Activated CD4-positive, alpha-beta T cell treated with anti-CD3 and anti-CD28 coated beads, Interleukin-2, amount 10 ng/mL, durations not matched to agents 24 days and 14 days (primary cell): ENCODE measurements around the gene RNF25. TPM values are rescaled to one million over a fixed set of nuclear protein-coding genes. Genes with fewer than 3 reads are reported as not detected.

Experiments
- DNase-seq: peaks from one replicate; pipeline ENCODE4 v3.0.0; 2022
- H3K27ac Mint-ChIP-seq: one replicate; pipeline ENCODE4 v1.8.0; 2022; ENCODE audit warnings: mild to moderate bottlenecking, mixed read lengths
- H3K27me3 Mint-ChIP-seq: one replicate; pipeline ENCODE4 v1.8.0; 2022; ENCODE audit warnings: mixed read lengths
- H3K36me3 Mint-ChIP-seq: one replicate; pipeline ENCODE4 v1.8.0; 2022; ENCODE audit warnings: low read depth, mild to moderate bottlenecking, mixed read lengths
- H3K4me1 Mint-ChIP-seq: one replicate; pipeline ENCODE4 v1.8.0; 2021; ENCODE audit warnings: mixed read lengths
- H3K4me3 Mint-ChIP-seq: one replicate; pipeline ENCODE4 v1.8.0; 2022; ENCODE audit warnings: mild to moderate bottlenecking, moderate library complexity, mixed read lengths
- H3K9me3 Mint-ChIP-seq: one replicate; pipeline ENCODE4 v1.8.0; 2021; ENCODE audit warnings: mixed read lengths
- intact Hi-C: fragments of 100-400 bp; cut with micrococcal nuclease; formaldehyde crosslinking; loops from one replicate; pipeline ENCODE4 v1.15.1; 2023
- total RNA-seq: library from RNA; stranded (reverse); gene quantifications from 2 replicates; pipeline ENCODE4 v1.2.3, GENCODE V29; 2022

The RNF25 gene
- total RNA-seq, 1 donor from 2014 or later, result 28.8 TPM

DNA sequence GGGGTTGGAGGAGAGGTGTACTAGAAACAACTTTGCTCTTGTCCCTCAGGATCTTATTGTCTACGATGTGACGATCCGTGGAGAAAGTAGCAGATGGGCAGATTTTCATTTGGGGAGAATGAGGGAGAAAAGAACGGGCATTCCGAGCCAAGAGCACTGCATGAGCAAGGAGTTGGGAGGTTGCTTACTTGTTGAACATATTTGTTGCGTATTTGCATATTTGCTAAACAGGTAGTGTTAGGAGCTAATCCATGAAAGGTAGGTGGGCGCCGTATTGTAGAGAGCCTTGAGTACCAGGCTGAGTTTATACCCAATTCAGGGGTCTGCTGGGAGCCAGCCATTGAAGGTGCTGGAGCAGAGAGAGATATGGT lies 11.8 kb downstream of the RNF25 start:
- no peaks in the 10 kb centered on the region for H3K9me3 Mint-ChIP-seq
- peak overlapping the region; percentile 95 for H3K27ac Mint-ChIP-seq
- intact Hi-C loops, result loop anchor here (1.0 to 5.0 kb wide), 9 partner anchors 11 to 727 kb away; partner anchors contain the start of genes CNOT9, DNPEP, NHEJ1 and TTLL4
- DNase-seq, result no peak
- H3K4me3 Mint-ChIP-seq, result peak overlapping the region; percentile 98
- H3K4me1 Mint-ChIP-seq, result peaks cover 31% of the 10 kb centered on the region
- H3K36me3 Mint-ChIP-seq, result peaks cover 55% of the 10 kb centered on the region
- H3K27me3 Mint-ChIP-seq, result no peaks in the 10 kb centered on the region

DNA sequence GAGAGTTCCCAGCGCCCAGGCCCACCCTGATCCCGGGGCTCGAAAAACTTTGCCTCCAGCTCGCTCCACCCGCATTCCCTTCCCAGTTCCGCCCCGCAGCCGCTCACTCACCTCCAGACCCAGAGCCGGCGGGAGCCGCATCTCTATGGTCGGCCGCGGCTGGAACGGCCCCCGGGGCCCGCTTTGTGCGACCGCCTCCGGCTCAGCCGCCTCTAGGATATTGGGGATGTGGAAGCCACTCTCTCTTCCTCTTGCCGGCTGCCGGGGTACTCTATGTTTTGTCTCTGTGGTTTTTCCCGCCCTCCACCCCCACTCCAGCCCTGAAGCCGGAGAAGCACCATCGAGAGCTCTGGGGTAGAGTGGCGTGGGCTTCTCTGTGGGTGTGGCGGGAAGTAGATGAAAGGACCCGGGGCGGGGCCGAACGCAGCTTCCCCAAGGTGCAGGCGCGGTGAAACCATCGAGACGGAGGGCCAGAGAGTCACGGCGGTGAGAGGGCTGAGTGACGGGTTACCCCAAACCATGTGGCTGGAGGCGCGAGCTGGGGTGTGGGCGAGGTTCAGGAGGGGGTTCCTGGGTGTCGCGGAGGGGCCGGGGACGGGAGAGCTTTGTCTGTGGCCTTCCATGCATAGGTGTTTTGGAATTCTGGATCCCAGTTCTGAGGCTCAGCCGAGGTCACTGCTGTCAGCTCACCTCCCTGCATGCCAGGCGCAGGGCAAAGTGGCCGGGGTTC lies 12.4 kb downstream of the RNF25 start, which contains the start of the genes BCS1L and ZNF142:
BCS1L (plus strand) TSS at position 426 of the 730 bp plus-strand sequence. CDS start 1,305 bp downstream, outside the sequence.
ZNF142 (minus strand) TSS at position 366 of the 730 bp plus-strand sequence. CDS start 3,194 bp downstream, outside the sequence.
- DNase-seq, result peak; percentile 98
- H3K9me3 Mint-ChIP-seq, result no peaks in the 10 kb centered on the region
- intact Hi-C loops, result loop anchor here (1.0 to 5.0 kb wide), 9 partner anchors 12 to 728 kb away; partner anchors contain the start of genes CNOT9, DNPEP, NHEJ1 and TTLL4
- no peaks in the 10 kb centered on the region for H3K27me3 Mint-ChIP-seq
- peak within 1 kb of the TSS; percentile 95 for H3K27ac Mint-ChIP-seq
- H3K4me1 Mint-ChIP-seq, result peaks cover 31% of the 10 kb centered on the region
- peaks cover 55% of the 10 kb centered on the region for H3K36me3 Mint-ChIP-seq
- H3K4me3 Mint-ChIP-seq, result peak within 1 kb of the TSS; percentile 98

DNA sequence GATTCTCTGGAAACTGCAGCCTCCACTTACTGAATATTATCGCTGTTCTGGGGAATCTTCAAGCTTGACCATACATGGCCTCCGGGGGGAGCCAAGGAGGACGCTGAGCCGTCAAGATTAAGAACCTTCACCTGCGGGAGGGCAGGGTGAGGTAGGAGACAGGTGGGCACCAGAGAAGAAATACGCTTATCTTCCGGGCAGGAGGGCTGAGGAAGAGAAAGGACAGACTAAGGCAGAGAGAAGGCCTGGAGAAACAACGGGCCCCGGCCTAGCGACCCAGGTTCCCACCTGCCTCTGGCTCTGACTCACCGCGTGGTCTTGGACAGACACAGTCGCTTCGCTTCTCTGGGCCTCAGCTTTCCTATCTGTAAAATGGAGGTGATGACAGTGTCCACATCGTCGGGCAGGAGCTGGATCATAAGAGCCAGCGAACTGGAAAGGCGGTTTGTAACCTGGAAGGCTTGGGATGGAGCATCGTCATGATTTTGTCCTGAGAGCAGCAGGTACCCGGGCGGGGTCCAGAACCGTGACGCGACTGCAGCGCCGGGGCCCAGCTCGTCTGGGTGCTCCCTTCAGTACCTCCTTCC lies 13.0 kb downstream of the RNF25 start:
- H3K36me3 Mint-ChIP-seq, result peaks cover 54% of the 10 kb centered on the region
- H3K9me3 Mint-ChIP-seq, result no peaks in the 10 kb centered on the region
- intact Hi-C loops, result loop anchor here (1.0 to 5.0 kb wide), 9 partner anchors 13 to 729 kb away; partner anchors contain the start of genes CNOT9, DNPEP, NHEJ1 and TTLL4
- no peaks in the 10 kb centered on the region for H3K27me3 Mint-ChIP-seq
- peak; percentile 82 for DNase-seq
- peaks cover 31% of the 10 kb centered on the region for H3K4me1 Mint-ChIP-seq
- H3K27ac Mint-ChIP-seq, result peak overlapping the region; percentile 95
- peak overlapping the region; percentile 98 for H3K4me3 Mint-ChIP-seq

- H3K27ac Mint-ChIP-seq, result no peak overlapping the region
- intact Hi-C loops, result loop anchor here (5.0 kb wide), 3 partner anchors 242 to 732 kb away; partner anchors contain the start of genes DNPEP and NHEJ1
Observed at GRCh38 chr2:218655751-218656150, 16.1 kb downstream of the RNF25 start.

GRCh38 chr2:218648787-218649100 lies 23.1 kb downstream of the RNF25 start:
- intact Hi-C loops, result loop anchor here (2.0 kb wide), 1 partner anchor 348 kb away; no protein-coding TSS in a partner anchor
- Mint-ChIP-seq H3K27ac (no peak overlapping the region), H3K4me1 (peaks cover 4% of the 10 kb centered on the region), H3K36me3 (peaks cover 62% of the 10 kb centered on the region), H3K27me3 (no peaks in the 10 kb centered on the region), H3K9me3 (no peaks in the 10 kb centered on the region), H3K4me3 (no peak overlapping the region)
- no peak for DNase-seq

More at GRCh38 chr2:218655751-218656150, 16.1 kb downstream of the RNF25 start:
- no peak for DNase-seq
- Mint-ChIP-seq H3K36me3 (peaks cover 51% of the 10 kb centered on the region), H3K9me3 (no peaks in the 10 kb centered on the region), H3K27me3 (no peaks in the 10 kb centered on the region), H3K4me1 (peaks cover 27% of the 10 kb centered on the region), H3K4me3 (no peak overlapping the region)

GRCh38 chr2:218648088-218648786 lies 23.6 kb downstream of the RNF25 start:
- intact Hi-C loops, result loop anchor here (2.0 kb wide), 1 partner anchor 347 kb away; no protein-coding TSS in a partner anchor
- no peak overlapping the region for H3K27ac Mint-ChIP-seq
- peaks cover 4% of the 10 kb centered on the region for H3K4me1 Mint-ChIP-seq
- no peaks in the 10 kb centered on the region for H3K27me3 Mint-ChIP-seq
- H3K9me3 Mint-ChIP-seq, result no peaks in the 10 kb centered on the region
- peak; percentile 88 for DNase-seq
- H3K36me3 Mint-ChIP-seq, result peaks cover 64% of the 10 kb centered on the region
- no peak overlapping the region for H3K4me3 Mint-ChIP-seq

GRCh38 chr2:218645126-218645525 lies 26.7 kb downstream of the RNF25 start:
- peaks cover 4% of the 10 kb centered on the region for H3K4me1 Mint-ChIP-seq
- peaks cover 57% of the 10 kb centered on the region for H3K36me3 Mint-ChIP-seq
- no peak overlapping the region for H3K4me3 Mint-ChIP-seq
- H3K27me3 Mint-ChIP-seq, result no peaks in the 10 kb centered on the region
- intact Hi-C loops, result no loop called here
- no peaks in the 10 kb centered on the region for H3K9me3 Mint-ChIP-seq
- no peak for DNase-seq
- H3K27ac Mint-ChIP-seq, result no peak overlapping the region

DNA sequence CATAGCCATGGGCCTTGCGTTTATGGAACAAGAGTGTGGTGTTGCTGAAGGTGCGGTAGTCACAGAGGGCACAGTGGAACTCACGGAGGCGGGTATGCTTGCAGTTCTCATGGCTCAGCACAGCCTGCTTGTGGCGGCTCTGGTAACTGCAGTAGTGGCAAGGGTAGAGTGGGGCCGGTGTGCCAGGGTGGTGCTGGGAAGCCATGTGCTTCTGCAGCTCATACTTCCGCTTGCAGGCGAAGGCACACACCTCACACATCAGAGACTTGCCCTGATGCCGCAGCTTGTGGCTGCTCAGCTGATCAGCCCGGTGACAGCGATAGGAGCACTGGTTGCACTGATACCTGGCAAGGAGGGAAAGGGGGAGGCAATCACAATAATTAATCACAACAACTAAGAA lies 27.1 kb downstream of the RNF25 start:
- peaks cover 55% of the 10 kb centered on the region for H3K36me3 Mint-ChIP-seq
- H3K27me3 Mint-ChIP-seq, result no peaks in the 10 kb centered on the region
- intact Hi-C loops, result no loop called here
- H3K9me3 Mint-ChIP-seq, result no peaks in the 10 kb centered on the region
- no peak overlapping the region for H3K4me3 Mint-ChIP-seq
- no peak overlapping the region for H3K27ac Mint-ChIP-seq
- peaks cover 4% of the 10 kb centered on the region for H3K4me1 Mint-ChIP-seq
- no peak for DNase-seq

DNA sequence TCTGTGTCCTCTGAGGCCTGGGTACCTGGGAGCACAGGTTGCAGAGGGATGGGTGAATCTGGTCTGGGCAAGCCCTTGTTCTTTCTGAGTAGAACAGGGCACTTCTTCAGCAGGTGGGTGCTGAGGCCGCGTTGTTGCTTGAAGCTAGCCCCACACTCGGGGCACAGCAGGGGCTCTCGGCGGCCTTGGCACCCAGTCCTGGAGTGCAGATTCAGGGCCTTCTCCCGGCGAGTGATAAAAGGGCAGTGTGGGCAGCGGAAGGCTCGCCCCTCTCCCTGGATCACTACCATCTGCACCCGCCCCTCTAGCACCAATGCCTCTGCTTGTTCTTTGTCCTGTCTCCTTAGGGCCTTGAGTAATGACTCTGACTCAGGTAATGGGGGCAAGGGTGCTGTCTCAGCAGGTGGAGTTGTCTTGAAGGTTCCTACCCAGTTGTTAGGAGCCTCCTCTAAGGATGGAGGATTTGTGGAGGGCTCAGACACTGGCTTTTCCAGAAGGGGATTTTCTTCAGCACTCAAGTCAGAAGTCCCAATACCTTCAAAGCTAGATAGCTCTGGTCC lies 28.0 kb downstream of the RNF25 start:
- Mint-ChIP-seq H3K9me3 (no peaks in the 10 kb centered on the region), H3K4me1 (peaks cover 4% of the 10 kb centered on the region), H3K27me3 (no peaks in the 10 kb centered on the region), H3K36me3 (peaks cover 62% of the 10 kb centered on the region), H3K27ac (peak overlapping the region; percentile 36), H3K4me3 (no peak overlapping the region)
- intact Hi-C loops, result no loop called here
- no peak for DNase-seq

GRCh38 chr2:218642786-218643185 lies 29.0 kb downstream of the RNF25 start:
- no peak overlapping the region for H3K4me3 Mint-ChIP-seq
- H3K9me3 Mint-ChIP-seq, result no peaks in the 10 kb centered on the region
- H3K27me3 Mint-ChIP-seq, result no peaks in the 10 kb centered on the region
- H3K27ac Mint-ChIP-seq, result no peak overlapping the region
- intact Hi-C loops, result no loop called here
- no peaks in the 10 kb centered on the region for H3K4me1 Mint-ChIP-seq
- DNase-seq, result no peak
- H3K36me3 Mint-ChIP-seq, result peaks cover 60% of the 10 kb centered on the region

- no peak overlapping the region for H3K4me3 Mint-ChIP-seq
- no peaks in the 10 kb centered on the region for H3K4me1 Mint-ChIP-seq
- H3K27ac Mint-ChIP-seq, result no peak overlapping the region
- no peaks in the 10 kb centered on the region for H3K27me3 Mint-ChIP-seq
- DNase-seq, result no peak
- peaks cover 59% of the 10 kb centered on the region for H3K36me3 Mint-ChIP-seq
- no peaks in the 10 kb centered on the region for H3K9me3 Mint-ChIP-seq
- intact Hi-C loops, result no loop called here
Observed at GRCh38 chr2:218642121-218642656, 29.6 kb downstream of the RNF25 start.

- H3K27ac Mint-ChIP-seq, result no peak overlapping the region
- H3K4me1 Mint-ChIP-seq, result no peaks in the 10 kb centered on the region
- H3K27me3 Mint-ChIP-seq, result no peaks in the 10 kb centered on the region
- peaks cover 60% of the 10 kb centered on the region for H3K36me3 Mint-ChIP-seq
- no peak for DNase-seq
- intact Hi-C loops, result no loop called here
- no peak overlapping the region for H3K4me3 Mint-ChIP-seq
- H3K9me3 Mint-ChIP-seq, result no peaks in the 10 kb centered on the region
Observed at GRCh38 chr2:218638372-218638771, 33.4 kb downstream of the RNF25 start.

DNA sequence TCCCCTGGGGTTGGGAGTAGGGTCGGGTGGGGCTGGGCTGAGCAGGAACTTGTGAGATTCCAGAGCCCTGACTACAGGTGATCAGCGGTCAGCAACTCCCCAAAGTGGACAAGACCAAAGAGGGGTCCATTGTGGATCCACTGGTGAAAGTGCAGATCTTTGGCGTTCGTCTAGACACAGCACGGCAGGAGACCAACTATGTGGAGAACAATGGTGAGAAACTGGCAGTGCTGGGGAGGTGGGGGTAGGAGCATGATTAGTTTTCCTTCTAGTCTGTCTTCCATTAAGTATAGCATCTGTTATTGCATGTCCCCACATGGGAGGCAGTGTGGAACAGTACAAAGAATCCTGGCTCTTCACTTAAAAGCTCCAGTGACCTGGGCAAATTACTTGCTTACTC lies 36.1 kb downstream of the RNF25 start:
- no peak overlapping the region for H3K27ac Mint-ChIP-seq
- peaks cover 51% of the 10 kb centered on the region for H3K36me3 Mint-ChIP-seq
- H3K9me3 Mint-ChIP-seq, result no peaks in the 10 kb centered on the region
- H3K4me3 Mint-ChIP-seq, result no peak overlapping the region
- no peaks in the 10 kb centered on the region for H3K4me1 Mint-ChIP-seq
- no peaks in the 10 kb centered on the region for H3K27me3 Mint-ChIP-seq
- no peak for DNase-seq
- intact Hi-C loops, result no loop called here
